Stomach (tissue), 19 donors: Measurements from ENCODE around the gene SBSN. TPM values are rescaled to one million over a fixed set of nuclear protein-coding genes. Genes with fewer than 3 reads are reported as not detected.

Source experiments
- DNase-seq, 2 donors: peaks; one replicate each; pipeline versions ENCODE4 v3.0.0 to v3.0.0-alpha.2; 2013 to 2019
- H3K27ac ChIP-seq, 5 donors: fragments of 200-600 bp in 4 of 5; sonication (generic) in 4 of 5; one replicate each; pipeline ENCODE4 v1.5.1; 2013 to 2019; ENCODE audit warnings: mild to moderate bottlenecking in 1 of 5, moderate library complexity in 1 of 5
- H3K27me3 ChIP-seq, 3 donors: fragments of 200-600 bp; sonication (generic); one replicate each; pipeline ENCODE4 v1.5.1; 2017 to 2019; ENCODE audit warnings: mixed run types in 1 of 3
- H3K36me3 ChIP-seq, 4 donors: fragments of 200-600 bp; sonication (generic); 1 replicate in 3 of 4; 2 replicates in 1 of 4; pipeline ENCODE4 v1.5.1; 2016 to 2019
- H3K4me1 ChIP-seq, 4 donors: fragments of 200-600 bp; sonication (generic); one replicate each; pipeline ENCODE4 v1.5.1; 2016 to 2019
- H3K4me3 ChIP-seq, 4 donors: fragments of 200-600 bp; sonication (generic) in 3 of 4; one replicate each; pipeline ENCODE4 v1.5.1; 2016 to 2019; ENCODE audit warnings: mild to moderate bottlenecking in 1 of 4
- H3K9me3 ChIP-seq, 4 donors: fragments of 200-600 bp; sonication (generic); one replicate each; pipeline ENCODE4 v1.5.1; 2016 to 2019
- EP300 ChIP-seq: sonication (generic); formaldehyde crosslinking; IDR thresholded peaks from one replicate; pipeline ENCODE4 v1.6.1; 2017; ENCODE audit warnings: antibody characterized with exemption
- POLR2A ChIP-seq, 4 donors: fragments of 450-650 bp; IDR thresholded peaks; one replicate each; pipeline ENCODE4 v1.6.1; 2016; ENCODE audit warnings: antibody characterized with exemption in 4 of 4, control low read depth in 2 of 4, mild to moderate bottlenecking in 1 of 4, moderate library complexity in 1 of 4
- POLR2AphosphoS5 ChIP-seq, 3 donors: sonication (generic); formaldehyde crosslinking; IDR thresholded peaks; one replicate each; pipeline ENCODE4 v1.6.1; 2016; ENCODE audit warnings: antibody characterized with exemption in 3 of 3
- WGBS, 5 donors: extraction: QIAGEN DNeasy Blood & Tissue Kit in 3 of 5; methylation state at CpG; one replicate each; pipeline versions ENCODE4 v1.1.5 to v1.1.7; 2013 to 2018; 5-methylcytosine and 5-hydroxymethylcytosine counted together
- intact Hi-C: fragments of 100-400 bp; cut with DNase I; formaldehyde crosslinking; loops from one replicate; pipeline ENCODE4 v1.15.1; 2023; ENCODE audit warnings: low total_unique reads
- long read RNA-seq, 10 donors: transcript quantifications; one replicate each; lab custom pipeline, GENCODE V29; 2026
- polyA plus RNA-seq, 3 donors: library from polyadenylated mRNA; stranded (reverse); fragments of 200-250 nt; gene quantifications; one replicate each; pipeline ENCODE4 v1.2.3, GENCODE V29; 2013
- total RNA-seq, 5 donors: library from RNA; depleted of rRNA; stranded (reverse); fragments of >200 nt; gene quantifications; one replicate each; pipeline versions ENCODE4 v1.1.0 to v1.2.3, GENCODE V29; 2014 to 2016
- TF ChIP-seq, protein P1 (sequence below), 7 experiments: fragments of 450-650 bp in 4 of 7; fragments of 200-600 bp in 3 of 7; sonication (generic) in 3 of 7; IDR thresholded peaks; one replicate each; pipeline ENCODE4 v1.5.1; 2016 to 2019; ENCODE audit warnings: antibody characterized with exemption in 7 of 7, control low read depth in 2 of 7, mild to moderate bottlenecking in 1 of 7
- donor health status: healthy with polysubstance abuse.
- donor health status: Bipolar disorder and iron deficiency.
- donor health status: healthy.

Gene SBSN, protein sequence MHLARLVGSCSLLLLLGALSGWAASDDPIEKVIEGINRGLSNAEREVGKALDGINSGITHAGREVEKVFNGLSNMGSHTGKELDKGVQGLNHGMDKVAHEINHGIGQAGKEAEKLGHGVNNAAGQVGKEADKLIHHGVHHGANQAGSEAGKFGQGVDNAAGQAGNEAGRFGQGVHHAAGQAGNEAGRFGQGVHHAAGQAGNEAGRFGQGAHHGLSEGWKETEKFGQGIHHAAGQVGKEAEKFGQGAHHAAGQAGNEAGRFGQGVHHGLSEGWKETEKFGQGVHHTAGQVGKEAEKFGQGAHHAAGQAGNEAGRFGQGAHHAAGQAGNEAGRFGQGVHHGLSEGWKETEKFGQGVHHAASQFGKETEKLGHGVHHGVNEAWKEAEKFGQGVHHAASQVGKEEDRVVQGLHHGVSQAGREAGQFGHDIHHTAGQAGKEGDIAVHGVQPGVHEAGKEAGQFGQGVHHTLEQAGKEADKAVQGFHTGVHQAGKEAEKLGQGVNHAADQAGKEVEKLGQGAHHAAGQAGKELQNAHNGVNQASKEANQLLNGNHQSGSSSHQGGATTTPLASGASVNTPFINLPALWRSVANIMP
- total RNA-seq: not detected
- 10 to 100 TPM in 1 of 3 donors, 1 to 10 TPM in 1, not detected in 1; 1.1 to 29.2 TPM for polyA plus RNA-seq
- long read RNA-seq, donor 1: 0 reads
- long read RNA-seq, donor 2: 0 reads
- long read RNA-seq, donor 3: 0 reads
- long read RNA-seq, donor 4: 0 reads
- long read RNA-seq, donor 5: 0 reads
- long read RNA-seq, donor 6: 0 reads
- long read RNA-seq, donor 7: 0 reads
- long read RNA-seq, donor 8: 0 reads
- long read RNA-seq, donor 9: 0 reads
- long read RNA-seq, donor 10: 0 reads

DNA sequence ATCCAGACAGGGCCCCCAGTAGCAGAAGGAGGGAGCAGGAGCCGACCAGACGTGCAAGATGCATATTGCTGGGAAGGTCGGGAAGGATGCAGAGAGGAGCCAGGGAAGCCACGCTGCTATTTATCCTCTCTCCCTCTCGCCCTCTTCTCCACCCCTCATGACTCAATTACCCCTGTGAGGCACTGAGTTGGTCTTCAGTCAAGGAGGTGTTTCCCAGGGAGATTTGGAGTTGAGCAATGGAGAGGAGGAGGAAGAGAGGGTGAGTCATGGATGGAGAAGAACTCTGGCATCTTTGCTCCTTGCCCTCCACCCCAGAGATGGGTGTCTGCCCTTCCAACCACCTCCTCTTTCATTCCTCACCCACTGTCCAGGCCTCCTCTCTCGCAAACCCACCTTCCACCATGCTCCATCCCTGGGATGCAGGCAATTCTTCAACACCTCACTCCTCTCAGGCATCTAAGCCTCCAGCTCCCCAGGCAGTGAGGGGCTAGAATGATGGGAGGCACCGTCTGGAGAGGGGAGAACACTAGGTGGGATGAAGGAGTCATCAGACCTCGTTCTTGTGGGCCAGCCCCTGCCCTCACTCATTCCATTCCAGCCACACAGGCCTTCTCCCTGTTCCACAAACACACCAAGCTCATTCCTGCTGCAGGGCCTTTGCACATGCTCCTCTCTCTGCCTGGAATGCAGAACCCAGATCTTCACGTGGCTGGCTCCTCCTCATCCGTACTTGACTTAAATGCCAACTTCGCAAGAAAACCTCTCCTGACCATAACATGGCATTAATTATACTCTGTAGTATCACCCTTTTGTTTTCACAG is at the start of gene SBSN:
SBSN (minus strand) TSS at position 94 of the 821 bp plus-strand sequence; CDS start at position 64, 30 bp downstream.
- Histone ChIP-seq H3K9me3 (no peaks in the 10 kb centered on the region), H3K36me3 (no peaks in the 10 kb centered on the region), H3K27me3 (peaks cover 0 to 98% (median 34%) of the 10 kb centered on the region in 3 donors), H3K4me3 (no peak within 1 kb of the TSS), H3K4me1 (peaks cover 0 to 6% (median 2%) of the 10 kb centered on the region in 4 donors), H3K27ac (no peak within 1 kb of the TSS)
- intact Hi-C loops: no loop called here
- no peak for DNase-seq
- TF ChIP-seq POLR2A (IDR thresholded peaks at IDR 0.05): no peak
- TF ChIP-seq EP300: no peak
- TF ChIP-seq POLR2AphosphoS5 (IDR thresholded peaks at IDR 0.05): no peak
- TF ChIP-seq, protein P1, sequence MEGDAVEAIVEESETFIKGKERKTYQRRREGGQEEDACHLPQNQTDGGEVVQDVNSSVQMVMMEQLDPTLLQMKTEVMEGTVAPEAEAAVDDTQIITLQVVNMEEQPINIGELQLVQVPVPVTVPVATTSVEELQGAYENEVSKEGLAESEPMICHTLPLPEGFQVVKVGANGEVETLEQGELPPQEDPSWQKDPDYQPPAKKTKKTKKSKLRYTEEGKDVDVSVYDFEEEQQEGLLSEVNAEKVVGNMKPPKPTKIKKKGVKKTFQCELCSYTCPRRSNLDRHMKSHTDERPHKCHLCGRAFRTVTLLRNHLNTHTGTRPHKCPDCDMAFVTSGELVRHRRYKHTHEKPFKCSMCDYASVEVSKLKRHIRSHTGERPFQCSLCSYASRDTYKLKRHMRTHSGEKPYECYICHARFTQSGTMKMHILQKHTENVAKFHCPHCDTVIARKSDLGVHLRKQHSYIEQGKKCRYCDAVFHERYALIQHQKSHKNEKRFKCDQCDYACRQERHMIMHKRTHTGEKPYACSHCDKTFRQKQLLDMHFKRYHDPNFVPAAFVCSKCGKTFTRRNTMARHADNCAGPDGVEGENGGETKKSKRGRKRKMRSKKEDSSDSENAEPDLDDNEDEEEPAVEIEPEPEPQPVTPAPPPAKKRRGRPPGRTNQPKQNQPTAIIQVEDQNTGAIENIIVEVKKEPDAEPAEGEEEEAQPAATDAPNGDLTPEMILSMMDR (IDR thresholded peaks at IDR 0.05): no peak
- WGBS, 5 donors: 75 to 80% (median 78%) methylated on average over 11 of the region's 11 CpGs

DNA sequence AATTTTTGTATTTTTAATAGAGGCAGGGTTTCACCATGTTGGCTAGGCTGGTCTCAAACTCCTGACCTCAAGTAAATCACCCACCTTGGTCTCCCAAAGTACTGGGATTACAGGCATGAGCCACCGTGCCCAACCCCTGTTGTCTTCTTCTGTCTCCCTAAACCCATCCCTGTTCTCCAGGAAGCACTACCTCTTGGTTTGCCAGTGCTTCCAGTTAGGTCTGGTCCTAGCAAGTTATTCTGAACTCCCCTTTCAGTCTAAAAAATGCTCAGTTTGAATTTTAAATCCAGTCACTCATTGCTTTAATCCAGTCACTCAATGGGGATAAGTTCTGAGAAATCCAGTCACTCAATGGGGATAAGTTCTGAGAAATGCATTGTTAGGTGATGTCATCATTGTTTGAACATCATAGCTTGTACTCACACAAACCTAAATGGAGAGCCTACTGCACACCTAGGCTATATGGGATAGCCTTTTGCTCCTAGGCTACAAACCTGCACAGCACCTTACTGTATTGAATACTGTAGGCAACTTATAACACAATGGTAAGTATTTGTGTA is 43.4 kb upstream of the SBSN start:
- intact Hi-C loops: no loop called here
- Histone ChIP-seq H3K36me3 (no peaks in the 10 kb centered on the region), H3K9me3 (peaks cover 6 to 21% (median 13%) of the 10 kb centered on the region in 4 donors), H3K27ac (no peak overlapping the region), H3K4me3 (no peak overlapping the region), H3K27me3 (peaks cover 0 to 22% (median 0%) of the 10 kb centered on the region in 3 donors), H3K4me1 (no peaks in the 10 kb centered on the region)
- 78 to 92% (median 88%) methylated on average over 1 of the region's 1 CpG for WGBS, 5 donors
- TF ChIP-seq, protein P1 (IDR thresholded peaks at IDR 0.05): no peak
- TF ChIP-seq POLR2AphosphoS5 (IDR thresholded peaks at IDR 0.05): no peak
- no peak for TF ChIP-seq POLR2A (IDR thresholded peaks at IDR 0.05)
- TF ChIP-seq EP300: no peak
- no peak for DNase-seq

DNA sequence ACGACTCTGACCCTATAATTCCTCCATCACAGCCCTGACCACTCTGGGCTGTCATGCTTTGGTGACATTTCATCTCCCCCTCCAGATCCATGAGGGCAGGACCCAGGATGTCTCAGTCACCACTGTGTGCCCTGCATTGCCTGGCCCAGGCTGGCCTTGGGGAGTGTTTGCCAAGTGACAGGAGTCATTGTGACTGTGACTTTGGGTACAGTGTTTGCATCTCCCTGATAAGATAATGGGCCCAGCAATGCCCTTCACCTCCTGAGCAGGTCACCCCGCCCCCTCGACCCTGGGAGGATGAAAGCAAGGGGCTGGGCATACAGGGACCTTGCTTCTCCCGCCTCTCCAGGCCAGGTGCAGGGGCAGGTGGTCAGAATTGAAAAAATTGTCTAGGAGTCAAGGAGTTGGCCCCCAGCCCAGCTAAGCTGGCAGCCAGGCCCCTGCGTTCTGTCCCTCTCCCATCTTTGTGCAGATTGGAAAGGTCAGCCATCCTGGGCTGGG is 41.2 kb upstream of the SBSN start:
- TF ChIP-seq, protein P1 (IDR thresholded peaks at IDR 0.05): no peak
- TF ChIP-seq POLR2AphosphoS5 (IDR thresholded peaks at IDR 0.05): peak in 2 of 3 donors; percentile 10 to 11
- 26 to 44% (median 33%) methylated on average over 5 of the region's 5 CpGs for WGBS, 5 donors
- DNase-seq: peak in 1 of 2 donors; percentile 57

More for the DNA sequence above, 41.2 kb upstream of the SBSN start:
- H3K4me1 ChIP-seq: no peaks in the 10 kb centered on the region
- H3K36me3 ChIP-seq: no peaks in the 10 kb centered on the region
- H3K4me3 ChIP-seq: no peak overlapping the region
- peak overlapping the region in 1 of 5 donors; percentile 17 for H3K27ac ChIP-seq
- H3K9me3 ChIP-seq: peaks cover 0 to 5% (median 0%) of the 10 kb centered on the region in 4 donors
- H3K27me3 ChIP-seq: peaks cover 0 to 33% (median 5%) of the 10 kb centered on the region in 3 donors
- intact Hi-C loops: no loop called here
